Uterus (tissue), 4 donors: ENCODE results near the gene SGMS1. TPM values are rescaled to one million over a fixed set of nuclear protein-coding genes. Genes with fewer than 3 reads are reported as not detected.

Experiments used
- DNase-seq, 2 donors: peaks; one replicate each; pipeline ENCODE4 v3.0.0-alpha.2; 2019 to 2020
- H3K27ac ChIP-seq, 2 donors: fragments of 200-600 bp; sonication (generic); 1 replicate in 1 of 2; 2 replicates in 1 of 2; pipeline ENCODE4 v1.5.1; 2016 to 2018
- H3K27me3 ChIP-seq, 2 donors: fragments of 200-600 bp; sonication (generic); one replicate each; pipeline ENCODE4 v1.5.1; 2018 to 2019; ENCODE audit warnings: control low read depth in 1 of 2
- H3K36me3 ChIP-seq, 2 donors: fragments of 200-600 bp; sonication (generic); one replicate each; pipeline ENCODE4 v1.5.1; 2019; ENCODE audit warnings: control low read depth in 1 of 2
- H3K4me1 ChIP-seq, 2 donors: fragments of 200-600 bp; sonication (generic); one replicate each; pipeline ENCODE4 v1.5.1; 2018 to 2019; ENCODE audit warnings: control low read depth in 1 of 2
- H3K4me3 ChIP-seq, 2 donors: fragments of 200-600 bp; sonication (generic); 1 replicate in 1 of 2; 2 replicates in 1 of 2; pipeline ENCODE4 v1.5.1; 2018 to 2019; ENCODE audit warnings: mild to moderate bottlenecking in 1 of 2
- H3K9me3 ChIP-seq, 2 donors: fragments of 200-600 bp; sonication (generic); one replicate each; pipeline ENCODE4 v1.5.1; 2019; ENCODE audit warnings: control low read depth in 1 of 2
- POLR2A ChIP-seq, 2 donors: fragments of 450-650 bp; IDR thresholded peaks; one replicate each; pipeline ENCODE4 v1.6.1; 2016; ENCODE audit warnings: antibody characterized with exemption in 2 of 2, mild to moderate bottlenecking in 1 of 2, moderate library complexity in 1 of 2
- intact Hi-C: fragments of 100-400 bp; cut with DNase I; formaldehyde crosslinking; loops from one replicate; pipeline ENCODE4 v1.15.1; 2023; ENCODE audit warnings: low total_unique reads
- total RNA-seq, 4 donors: library from RNA; depleted of rRNA in 3 of 4; stranded (reverse); fragments of >200 nt in 3 of 4; gene quantifications; one replicate each; pipeline versions ENCODE4 v1.1.0 to v1.2.4, GENCODE V29; 2014 to 2023
- TF ChIP-seq, protein P1 (sequence below), 4 experiments: fragments of 200-600 bp in 2 of 4; fragments of 450-650 bp in 2 of 4; sonication (generic) in 2 of 4; IDR thresholded peaks; one replicate each; pipeline ENCODE4 v1.5.1; 2016 to 2019; ENCODE audit warnings: antibody characterized with exemption in 4 of 4, mild to moderate bottlenecking in 2 of 4, moderate library complexity in 1 of 4
- donor health status: DM: yes; HTN: yes; CAD: no.

Gene SGMS1
- total RNA-seq, 4 donors from 2014 or later, result 38.0 to 102 (median 57.7) TPM

DNA sequence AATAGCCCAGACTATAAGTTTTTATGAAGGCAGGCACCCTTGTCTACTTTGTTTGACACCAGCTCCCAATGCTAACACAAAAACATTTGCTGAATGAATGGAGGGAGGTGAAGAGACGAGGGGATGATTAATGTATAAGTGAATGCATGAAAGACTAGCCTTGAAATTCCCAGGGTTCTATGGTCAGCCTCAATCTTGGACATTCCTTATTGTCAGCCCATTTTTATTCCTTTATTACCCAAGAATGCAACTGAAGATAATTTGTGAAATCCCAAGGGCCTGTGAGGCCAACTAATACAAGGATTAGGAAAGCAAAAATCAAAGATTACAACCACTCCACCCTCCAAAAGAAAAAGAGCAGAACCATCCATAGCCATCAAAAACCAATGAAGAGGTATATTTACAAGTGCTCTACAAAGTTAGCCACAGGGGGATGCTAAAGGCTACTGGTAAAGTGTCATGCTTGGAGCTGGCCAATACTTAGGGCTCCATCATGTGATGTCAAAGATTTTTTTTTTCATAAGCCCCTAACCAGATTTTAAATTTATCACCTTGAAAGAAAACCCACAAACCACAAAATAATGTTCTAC lies 332.4 kb downstream of the SGMS1 start:
- H3K27ac ChIP-seq, result no peak overlapping the region
- H3K27me3 ChIP-seq, result no peaks in the 10 kb centered on the region
- no peak for DNase-seq
- H3K4me3 ChIP-seq, result no peak overlapping the region
- intact Hi-C loops, result no loop called here
- no peaks in the 10 kb centered on the region for H3K36me3 ChIP-seq
- no peaks in the 10 kb centered on the region for H3K4me1 ChIP-seq
- TF ChIP-seq POLR2A (IDR thresholded peaks at IDR 0.05), result no peak
- TF ChIP-seq, protein P1, sequence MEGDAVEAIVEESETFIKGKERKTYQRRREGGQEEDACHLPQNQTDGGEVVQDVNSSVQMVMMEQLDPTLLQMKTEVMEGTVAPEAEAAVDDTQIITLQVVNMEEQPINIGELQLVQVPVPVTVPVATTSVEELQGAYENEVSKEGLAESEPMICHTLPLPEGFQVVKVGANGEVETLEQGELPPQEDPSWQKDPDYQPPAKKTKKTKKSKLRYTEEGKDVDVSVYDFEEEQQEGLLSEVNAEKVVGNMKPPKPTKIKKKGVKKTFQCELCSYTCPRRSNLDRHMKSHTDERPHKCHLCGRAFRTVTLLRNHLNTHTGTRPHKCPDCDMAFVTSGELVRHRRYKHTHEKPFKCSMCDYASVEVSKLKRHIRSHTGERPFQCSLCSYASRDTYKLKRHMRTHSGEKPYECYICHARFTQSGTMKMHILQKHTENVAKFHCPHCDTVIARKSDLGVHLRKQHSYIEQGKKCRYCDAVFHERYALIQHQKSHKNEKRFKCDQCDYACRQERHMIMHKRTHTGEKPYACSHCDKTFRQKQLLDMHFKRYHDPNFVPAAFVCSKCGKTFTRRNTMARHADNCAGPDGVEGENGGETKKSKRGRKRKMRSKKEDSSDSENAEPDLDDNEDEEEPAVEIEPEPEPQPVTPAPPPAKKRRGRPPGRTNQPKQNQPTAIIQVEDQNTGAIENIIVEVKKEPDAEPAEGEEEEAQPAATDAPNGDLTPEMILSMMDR (IDR thresholded peaks at IDR 0.05), result peak in 2 of 4 experiments; percentile 34
- no peaks in the 10 kb centered on the region for H3K9me3 ChIP-seq

DNA sequence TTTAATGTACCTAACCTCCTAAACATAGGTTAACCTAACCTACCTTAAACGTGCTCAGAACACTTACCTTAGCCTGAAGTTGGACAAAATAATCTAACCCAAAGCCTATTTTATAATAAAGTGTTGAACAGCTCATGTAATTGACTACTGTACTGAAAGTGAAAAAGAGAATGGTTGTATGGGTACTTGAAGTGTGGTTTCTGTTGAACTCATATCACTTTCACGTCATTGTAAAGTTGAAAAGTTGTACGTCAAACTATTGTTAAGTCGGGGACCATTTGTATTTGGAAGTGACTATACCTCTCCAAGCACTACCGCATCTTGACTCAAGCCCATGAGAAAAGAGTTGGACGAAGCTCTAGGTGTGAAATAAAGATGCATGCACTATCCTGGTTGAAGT lies 334.6 kb downstream of the SGMS1 start:
- intact Hi-C loops, result no loop called here
- no peak for DNase-seq
- TF ChIP-seq, protein P1 (IDR thresholded peaks at IDR 0.05), result no peak
- no peak for TF ChIP-seq POLR2A (IDR thresholded peaks at IDR 0.05)
- Histone ChIP-seq H3K27ac (no peak overlapping the region), H3K36me3 (no peaks in the 10 kb centered on the region), H3K4me1 (no peaks in the 10 kb centered on the region), H3K4me3 (no peak overlapping the region), H3K9me3 (no peaks in the 10 kb centered on the region), H3K27me3 (no peaks in the 10 kb centered on the region)

DNA sequence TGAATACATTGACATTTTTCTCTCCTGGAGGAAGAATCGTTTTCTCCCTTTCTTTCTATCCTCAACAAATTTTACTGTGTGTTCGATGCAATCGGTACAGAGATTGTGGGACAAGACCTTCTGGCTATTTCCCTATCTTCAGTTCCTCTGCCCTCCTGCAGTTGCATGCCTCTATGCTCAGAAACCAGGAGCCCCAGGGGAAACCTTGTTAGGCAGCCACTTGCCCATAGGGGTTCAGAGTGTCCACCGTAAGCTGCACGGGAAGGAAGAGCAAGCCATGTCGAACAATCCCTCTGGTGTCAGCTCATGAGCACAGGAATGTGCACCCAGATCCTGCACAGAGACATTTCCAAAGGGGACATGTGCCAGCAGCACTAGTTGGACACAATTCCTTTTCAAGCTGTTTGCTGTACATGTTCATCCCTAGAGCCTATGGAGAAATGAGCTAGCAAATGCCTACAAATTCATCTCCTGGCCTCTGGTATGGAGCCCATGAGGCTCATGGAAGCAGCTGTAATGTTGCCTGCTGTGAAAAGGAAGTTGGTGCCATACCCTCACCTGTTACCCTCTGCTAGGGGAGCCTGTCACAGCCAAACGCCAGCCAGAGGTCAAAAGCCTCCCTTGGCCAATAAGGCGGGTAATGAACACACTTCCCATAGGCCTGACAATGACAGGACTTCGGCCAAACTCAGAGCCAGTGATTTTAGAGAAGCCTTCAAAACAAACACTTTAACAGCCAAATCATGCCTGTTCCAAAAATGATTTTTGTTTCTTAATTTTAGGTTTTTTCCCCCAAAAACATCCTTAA lies 336.6 kb downstream of the SGMS1 start:
- Histone ChIP-seq H3K27ac (no peak overlapping the region), H3K9me3 (no peaks in the 10 kb centered on the region), H3K4me1 (no peaks in the 10 kb centered on the region), H3K36me3 (no peaks in the 10 kb centered on the region), H3K27me3 (no peaks in the 10 kb centered on the region), H3K4me3 (no peak overlapping the region)
- TF ChIP-seq POLR2A (IDR thresholded peaks at IDR 0.05), result no peak
- TF ChIP-seq, protein P1 (IDR thresholded peaks at IDR 0.05), result no peak
- intact Hi-C loops, result no loop called here
- DNase-seq, result no peak

DNA sequence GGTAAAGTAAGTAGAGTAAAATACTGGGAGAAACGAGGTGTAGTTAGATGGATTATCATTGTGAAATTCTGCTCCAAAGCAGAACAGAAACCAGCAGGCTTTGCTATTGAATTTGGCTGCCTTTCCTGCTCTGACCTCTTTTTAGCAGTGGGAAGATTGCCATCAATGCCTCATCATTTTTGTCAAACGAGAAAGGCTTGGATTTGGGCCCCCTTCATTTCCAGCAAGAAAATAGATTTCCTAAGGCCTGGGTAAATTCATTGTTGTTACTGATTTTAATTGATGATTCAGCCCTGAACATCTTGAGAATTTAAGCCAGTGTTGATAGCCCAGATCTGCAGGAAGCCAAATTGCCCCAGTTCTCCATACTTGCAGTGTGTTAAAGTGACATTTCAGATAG lies 337.2 kb downstream of the SGMS1 start:
- intact Hi-C loops, result no loop called here
- no peaks in the 10 kb centered on the region for H3K36me3 ChIP-seq
- no peak overlapping the region for H3K27ac ChIP-seq
- no peaks in the 10 kb centered on the region for H3K4me1 ChIP-seq
- no peaks in the 10 kb centered on the region for H3K27me3 ChIP-seq
- no peak overlapping the region for H3K4me3 ChIP-seq
- no peak for TF ChIP-seq POLR2A (IDR thresholded peaks at IDR 0.05)
- TF ChIP-seq, protein P1 (IDR thresholded peaks at IDR 0.05), result no peak
- no peaks in the 10 kb centered on the region for H3K9me3 ChIP-seq
- DNase-seq, result peak in 1 of 2 donors; percentile 20

DNA sequence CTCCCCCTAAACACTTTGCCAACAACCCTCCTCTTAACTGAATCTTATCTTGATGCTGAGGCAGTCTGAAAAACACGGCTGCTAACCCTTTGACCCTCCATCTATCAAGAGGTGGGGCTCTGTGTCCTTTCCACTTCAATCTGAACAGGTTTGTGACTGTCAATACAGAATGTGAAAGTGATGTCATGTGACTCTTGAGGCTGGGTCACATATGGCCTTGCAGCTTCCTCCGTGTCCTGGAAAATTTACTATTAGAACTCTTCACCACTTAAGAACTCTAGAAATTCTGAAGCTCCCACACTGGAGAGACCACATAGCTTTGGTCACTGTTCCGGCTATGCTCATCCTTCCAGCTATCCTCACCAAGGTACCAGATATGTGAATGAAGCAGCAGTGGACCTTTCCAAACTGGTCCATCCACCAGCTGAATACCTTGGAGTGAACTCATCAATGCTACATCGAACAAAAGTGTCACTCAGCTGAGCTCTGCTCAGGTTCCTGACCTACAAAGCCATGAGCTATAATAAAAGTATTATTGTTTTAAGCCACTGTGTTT lies 341.7 kb downstream of the SGMS1 start:
- H3K27me3 ChIP-seq, result no peaks in the 10 kb centered on the region
- TF ChIP-seq, protein P1 (IDR thresholded peaks at IDR 0.05), result no peak
- TF ChIP-seq POLR2A (IDR thresholded peaks at IDR 0.05), result no peak
- no peak for DNase-seq
- H3K9me3 ChIP-seq, result no peaks in the 10 kb centered on the region
- H3K4me1 ChIP-seq, result no peaks in the 10 kb centered on the region
- intact Hi-C loops, result no loop called here
- no peaks in the 10 kb centered on the region for H3K36me3 ChIP-seq
- H3K27ac ChIP-seq, result no peak overlapping the region
- no peak overlapping the region for H3K4me3 ChIP-seq
